Mesodermal cell (in vitro differentiated cells): Measurements from ENCODE around the gene HCRTR1.

Source experiments
- H3K27ac ChIP-seq: 2 replicates; pipeline ENCODE4 v1.7.0; 2013; ENCODE audit warnings: mild to moderate bottlenecking, low read depth, low read length, moderate library complexity; ENCODE audit not compliant: severe bottlenecking
- H3K36me3 ChIP-seq: 2 replicates; pipeline ENCODE4 v1.7.1; 2013; ENCODE audit warnings: mild to moderate bottlenecking, low read length, moderate library complexity; ENCODE audit not compliant: control insufficient read depth, insufficient read depth
- H3K4me1 ChIP-seq: one replicate; pipeline ENCODE4 v1.7.1; 2013; ENCODE audit warnings: mild to moderate bottlenecking, low read length; ENCODE audit not compliant: insufficient read depth, control insufficient read depth, poor library complexity, severe bottlenecking
- H3K4me3 ChIP-seq: 2 replicates; pipeline ENCODE4 v1.7.0; 2013; ENCODE audit warnings: low read length, control low read depth, mild to moderate bottlenecking; ENCODE audit not compliant: insufficient read depth, poor library complexity, severe bottlenecking; ENCODE audit errors: extremely low read depth
- H3K9me3 ChIP-seq: 2 replicates; pipeline ENCODE4 v1.7.1; 2013; ENCODE audit warnings: mild to moderate bottlenecking, low read length, moderate library complexity; ENCODE audit not compliant: control insufficient read depth
- WGBS, 2 experiments: methylation state at CpG; one replicate each; pipeline ENCODE4 v1.1.5; 2013; ENCODE audit warnings: missing lambda C conversion rate in 2 of 2; ENCODE audit not compliant: insufficient coverage in 2 of 2; 5-methylcytosine and 5-hydroxymethylcytosine counted together

The HCRTR1 gene

GRCh38 chr1:31646259-31646960 is 28.9 kb downstream of the HCRTR1 start:
- peaks cover 2% of the 10 kb centered on the region for H3K36me3 ChIP-seq
- H3K9me3 ChIP-seq, result no peaks in the 10 kb centered on the region
- H3K4me3 ChIP-seq, result no peak overlapping the region
- H3K27ac ChIP-seq, result no peak overlapping the region
- WGBS, 2 experiments, result 90% methylated on average over 2 of the region's 4 CpGs; no CpG with 5 or more reads in 1 of the 2 experiments
- H3K4me1 ChIP-seq, result peaks cover 30% of the 10 kb centered on the region

DNA sequence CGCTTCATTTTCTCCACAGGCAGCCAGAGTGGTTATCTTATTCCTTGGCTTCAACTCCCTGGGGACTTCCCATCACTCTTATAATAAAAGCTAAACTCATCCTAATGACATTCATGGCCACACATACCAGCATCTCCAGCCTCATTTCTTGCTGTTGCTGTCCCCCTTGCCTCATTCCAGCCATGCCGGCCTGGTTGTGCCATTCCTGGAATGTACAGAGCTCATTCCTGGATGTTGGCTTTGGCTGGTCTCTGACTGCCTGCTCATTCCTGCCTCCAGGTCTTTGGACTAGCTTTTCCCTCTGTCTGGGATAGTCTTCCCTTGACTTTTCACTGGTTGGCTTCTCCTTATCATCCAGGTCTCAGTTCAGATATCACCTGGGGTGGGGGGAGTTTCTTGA is 29.6 kb downstream of the HCRTR1 start:
- no peaks in the 10 kb centered on the region for H3K36me3 ChIP-seq
- no peaks in the 10 kb centered on the region for H3K9me3 ChIP-seq
- 92 to 96% methylated on average over 1 to 2 of the region's 2 CpGs for WGBS, 2 experiments
- H3K27ac ChIP-seq, result no peak overlapping the region
- peaks cover 23% of the 10 kb centered on the region for H3K4me1 ChIP-seq
- no peak overlapping the region for H3K4me3 ChIP-seq

GRCh38 chr1:31648190-31648589 is 30.7 kb downstream of the HCRTR1 start:
- Histone ChIP-seq H3K4me3 (no peak overlapping the region), H3K27ac (no peak overlapping the region), H3K9me3 (no peaks in the 10 kb centered on the region), H3K4me1 (peaks cover 12% of the 10 kb centered on the region), H3K36me3 (no peaks in the 10 kb centered on the region)
- 83% methylated on average over 2 of the region's 2 CpGs; no CpG with 5 or more reads in 1 of the 2 experiments for WGBS, 2 experiments

DNA sequence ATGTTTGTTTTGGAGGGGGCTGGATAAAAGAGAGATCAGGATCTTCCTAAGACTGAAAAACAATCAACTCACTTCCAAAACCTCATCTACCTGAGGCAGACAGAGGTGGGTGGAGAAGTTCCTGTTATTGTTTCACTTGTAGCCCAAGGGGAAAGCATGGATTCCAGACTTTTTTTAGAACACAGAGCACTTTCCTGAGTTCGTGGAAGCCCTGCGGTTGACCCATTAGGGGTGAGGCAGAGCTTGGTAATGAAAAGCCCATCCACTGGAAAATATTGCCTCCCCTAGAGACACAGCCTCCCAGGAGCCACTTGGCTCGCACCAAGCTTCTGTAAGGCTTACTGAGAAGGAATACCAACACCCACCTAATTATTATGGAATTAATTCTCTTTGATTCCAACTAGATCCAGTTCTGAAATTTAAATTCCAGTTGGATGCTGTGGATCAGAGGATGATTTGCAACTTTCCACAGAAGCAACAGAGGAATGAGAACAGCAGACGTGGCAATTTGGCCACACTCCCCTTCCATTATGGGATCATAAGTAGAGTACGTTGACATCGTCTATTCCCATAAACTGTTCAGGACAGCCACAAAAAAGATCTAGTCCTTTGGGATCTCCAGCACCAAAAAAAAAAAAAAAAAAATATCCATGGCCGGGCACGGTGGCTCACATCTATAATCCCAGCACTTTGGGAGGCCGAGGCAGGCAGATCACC is 31.3 kb downstream of the HCRTR1 start:
- no peak overlapping the region for H3K4me3 ChIP-seq
- H3K4me1 ChIP-seq, result peaks cover 6% of the 10 kb centered on the region
- H3K27ac ChIP-seq, result no peak overlapping the region
- no peaks in the 10 kb centered on the region for H3K36me3 ChIP-seq
- H3K9me3 ChIP-seq, result no peaks in the 10 kb centered on the region
- WGBS, 2 experiments, result 40 to 100% methylated on average over 1 to 2 of the region's 9 CpGs

GRCh38 chr1:31650161-31651088 is 32.9 kb downstream of the HCRTR1 start:
- no peak overlapping the region for H3K4me3 ChIP-seq
- H3K36me3 ChIP-seq, result no peaks in the 10 kb centered on the region
- WGBS, 2 experiments, result 92 to 94% methylated on average over 4 to 8 of the region's 9 CpGs
- H3K4me1 ChIP-seq, result peaks cover 3% of the 10 kb centered on the region
- H3K9me3 ChIP-seq, result no peaks in the 10 kb centered on the region
- H3K27ac ChIP-seq, result no peak overlapping the region

DNA sequence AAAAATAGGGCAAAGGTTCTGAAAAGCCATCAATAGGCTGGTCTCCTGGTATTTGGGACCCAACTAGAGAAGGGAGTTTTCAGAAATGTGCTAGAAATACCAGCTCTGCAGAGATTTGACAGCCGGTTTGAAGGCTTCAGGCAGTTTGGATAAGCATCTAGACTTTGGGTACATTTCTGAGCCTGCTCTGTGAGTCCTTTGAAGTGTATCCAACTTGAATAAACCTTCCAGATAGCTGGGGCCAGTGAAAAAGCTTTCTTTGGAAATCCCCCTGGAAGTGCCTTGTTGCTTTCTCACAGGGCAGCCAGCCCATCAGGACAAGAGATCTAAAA is 33.6 kb downstream of the HCRTR1 start:
- 92 to 100% methylated on average over 1 of the region's 1 CpG for WGBS, 2 experiments
- H3K27ac ChIP-seq, result no peak overlapping the region
- peaks cover 3% of the 10 kb centered on the region for H3K4me1 ChIP-seq
- no peak overlapping the region for H3K4me3 ChIP-seq
- no peaks in the 10 kb centered on the region for H3K36me3 ChIP-seq
- no peaks in the 10 kb centered on the region for H3K9me3 ChIP-seq

DNA sequence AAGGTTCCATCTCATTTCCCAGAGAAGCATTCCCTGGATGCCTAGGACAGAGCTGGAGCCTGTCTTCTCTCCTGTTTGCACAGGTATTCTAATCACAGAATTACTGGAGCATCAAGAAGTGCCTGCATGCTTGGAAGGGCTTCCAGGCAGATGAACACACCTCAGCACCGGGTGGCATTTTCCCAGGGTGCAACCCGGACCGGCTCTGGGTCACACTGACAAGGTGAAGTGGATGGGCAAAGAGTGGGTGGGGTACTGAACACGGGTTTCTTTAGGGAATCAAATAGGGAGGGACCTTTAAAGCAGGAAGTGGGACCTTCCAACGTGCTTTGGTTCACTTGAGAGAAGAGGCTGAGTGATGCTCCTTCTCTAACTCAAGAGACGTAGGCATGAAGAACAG is 34.3 kb downstream of the HCRTR1 start:
- Histone ChIP-seq H3K36me3 (no peaks in the 10 kb centered on the region), H3K27ac (no peak overlapping the region), H3K4me3 (no peak overlapping the region), H3K4me1 (peaks cover 2% of the 10 kb centered on the region), H3K9me3 (no peaks in the 10 kb centered on the region)
- 80 to 85% methylated on average over 6 of the region's 6 CpGs for WGBS, 2 experiments

GRCh38 chr1:31652891-31653499 is 35.5 kb downstream of the HCRTR1 start:
- no peaks in the 10 kb centered on the region for H3K36me3 ChIP-seq
- WGBS, 2 experiments, result 85 to 90% methylated on average over 3 to 4 of the region's 4 CpGs
- no peak overlapping the region for H3K4me3 ChIP-seq

GRCh38 chr1:31653717-31654473 is 36.4 kb downstream of the HCRTR1 start:
- 92 to 95% methylated on average over 7 to 11 of the region's 12 CpGs for WGBS, 2 experiments
- Histone ChIP-seq H3K9me3 (no peaks in the 10 kb centered on the region), H3K4me3 (no peak overlapping the region), H3K36me3 (no peaks in the 10 kb centered on the region), H3K27ac (no peak overlapping the region), H3K4me1 (peaks cover 10% of the 10 kb centered on the region)

More at GRCh38 chr1:31652891-31653499, 35.5 kb downstream of the HCRTR1 start:
- Histone ChIP-seq H3K4me1 (peaks cover 1% of the 10 kb centered on the region), H3K9me3 (no peaks in the 10 kb centered on the region), H3K27ac (no peak overlapping the region)

- H3K27ac ChIP-seq, result no peak overlapping the region
- H3K9me3 ChIP-seq, result no peaks in the 10 kb centered on the region
- 92 to 100% methylated on average over 3 to 5 of the region's 5 CpGs for WGBS, 2 experiments
- no peaks in the 10 kb centered on the region for H3K36me3 ChIP-seq
- H3K4me1 ChIP-seq, result peaks cover 15% of the 10 kb centered on the region
- H3K4me3 ChIP-seq, result no peak overlapping the region
Measured at GRCh38 chr1:31654474-31654776, 36.9 kb downstream of the HCRTR1 start.
